CD4-positive, alpha-beta T cell (primary cell): ENCODE results near the gene MAN2A1. TPM values are rescaled to one million over a fixed set of nuclear protein-coding genes. Genes with fewer than 3 reads are reported as not detected.

Experiments
- ATAC-seq: fragments of 200-7000 bp; cut with Tn5 transposase; one replicate; pipeline ENCODE4 v1.10.0; 2022; ENCODE audit warnings: mild to moderate bottlenecking; ENCODE audit not compliant: poor library complexity
- CTCF ChIA-PET: fragments of 350-600 bp; sonication (Branson Sonifier 250); formaldehyde crosslinking; loops from one replicate; lab custom pipeline; 2021; ENCODE audit warnings: antibody characterized with exemption, inconsistent platforms; lab: Charles Lee
- POLR2A ChIA-PET: fragments of 350-600 bp; sonication (Branson Sonifier 250); formaldehyde crosslinking; loops from one replicate; lab custom pipeline; 2021; ENCODE audit warnings: antibody characterized with exemption, inconsistent platforms; lab: Charles Lee
- DNase-seq, 14 experiments: peaks; one replicate each; pipeline ENCODE4 v3.0.0-alpha.2; 2013 to 2020; ENCODE audit warnings: mixed read lengths in 2 of 14
- H3K27ac ChIP-seq, 2 donors: one replicate each; pipeline versions ENCODE4 v1.5.1 to v1.7.0; 2013; ENCODE audit warnings: low read length in 2 of 2, low read depth in 1 of 2, mild to moderate bottlenecking in 1 of 2
- H3K27me3 ChIP-seq, 2 experiments: 1 replicate in 1 of 2; 2 replicates in 1 of 2; pipeline versions ENCODE4 v1.6.1 to v1.7.0; 2013; ENCODE audit warnings: low read length in 2 of 2, control low read depth in 1 of 2, mild to moderate bottlenecking in 1 of 2, moderate library complexity in 1 of 2; ENCODE audit not compliant: insufficient read depth in 2 of 2, control insufficient read depth in 1 of 2
- H3K36me3 ChIP-seq: one replicate; pipeline ENCODE4 v1.6.1; 2013; ENCODE audit warnings: low read length, control low read depth; ENCODE audit not compliant: insufficient read depth
- H3K4me1 ChIP-seq: one replicate; pipeline ENCODE4 v1.6.1; 2013; ENCODE audit warnings: low read length, control low read depth; ENCODE audit not compliant: insufficient read depth
- H3K4me3 ChIP-seq: one replicate; pipeline ENCODE4 v1.5.1; 2013; ENCODE audit warnings: mild to moderate bottlenecking, low read length, moderate library complexity
- H3K9me3 ChIP-seq, 2 experiments: 1 replicate in 1 of 2; 2 replicates in 1 of 2; pipeline versions ENCODE4 v1.6.1 to v1.7.0; 2013; ENCODE audit warnings: low read length in 2 of 2, mild to moderate bottlenecking in 2 of 2, control low read depth in 1 of 2, moderate library complexity in 1 of 2; ENCODE audit not compliant: control insufficient read depth in 1 of 2, insufficient read depth in 1 of 2
- H3K27ac Mint-ChIP-seq: one replicate; pipeline ENCODE4 v1.8.0; 2020; ENCODE audit warnings: mixed read lengths
- H3K27me3 Mint-ChIP-seq: one replicate; pipeline ENCODE4 v1.8.0; 2021; ENCODE audit warnings: mixed read lengths
- H3K36me3 Mint-ChIP-seq: one replicate; pipeline ENCODE4 v1.8.0; 2021; ENCODE audit warnings: low read depth, mixed read lengths
- H3K4me1 Mint-ChIP-seq: one replicate; pipeline ENCODE4 v1.8.0; 2021; ENCODE audit warnings: low read depth, mixed read lengths
- H3K4me3 Mint-ChIP-seq: one replicate; pipeline ENCODE4 v1.8.0; 2020; ENCODE audit warnings: mild to moderate bottlenecking, mixed read lengths
- H3K9me3 Mint-ChIP-seq: one replicate; pipeline ENCODE4 v1.8.0; 2020; ENCODE audit warnings: mixed read lengths
- intact Hi-C, 2 experiments: fragments of 100-400 bp; cut with DNase I in 1 of 2; cut with micrococcal nuclease in 1 of 2; formaldehyde crosslinking; loops; one replicate each; pipeline versions ENCODE4 v1.15.1 to v1.9.0; 2023 to 2025; cut with DNase I, micrococcal nuclease
- total RNA-seq, 174 experiments: library from RNA in 2 of 174; stranded (reverse) in 2 of 174; gene quantifications; one replicate each; pipeline ENCODE4 v1.2.3 and lab custom pipeline; 2021 to 2026
- TF ChIP-seq, protein P1 (sequence below): fragments of 200-600 bp; IDR thresholded peaks from one replicate; pipeline ENCODE4 v1.8.0; 2022; ENCODE audit warnings: antibody characterized with exemption, mild to moderate bottlenecking

Gene MAN2A1
- total RNA-seq, 2 experiments from 2014 or later, result 50.6 to 52.7 TPM

DNA sequence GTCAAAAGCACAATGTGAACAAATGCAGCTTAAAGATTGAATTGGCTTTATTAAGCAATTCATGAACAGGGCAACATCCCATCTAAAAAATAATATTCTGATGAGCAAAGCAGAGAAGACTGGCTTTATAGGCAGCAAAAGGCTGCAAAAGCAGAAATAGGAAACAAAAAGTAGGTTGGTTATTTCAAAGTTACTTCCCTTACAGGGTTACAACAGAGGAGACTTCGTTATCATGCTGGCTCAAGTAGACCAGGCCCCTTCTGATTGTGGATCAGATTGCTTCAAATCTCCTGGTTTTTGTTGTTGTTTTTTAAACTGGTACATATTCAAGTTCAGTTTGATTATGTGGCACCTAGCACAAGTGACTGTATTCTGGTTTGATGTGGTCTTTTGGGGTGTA lies 73.1 kb downstream of the MAN2A1 start:
- no peak overlapping the region for H3K27ac Mint-ChIP-seq
- TF ChIP-seq, protein P1, sequence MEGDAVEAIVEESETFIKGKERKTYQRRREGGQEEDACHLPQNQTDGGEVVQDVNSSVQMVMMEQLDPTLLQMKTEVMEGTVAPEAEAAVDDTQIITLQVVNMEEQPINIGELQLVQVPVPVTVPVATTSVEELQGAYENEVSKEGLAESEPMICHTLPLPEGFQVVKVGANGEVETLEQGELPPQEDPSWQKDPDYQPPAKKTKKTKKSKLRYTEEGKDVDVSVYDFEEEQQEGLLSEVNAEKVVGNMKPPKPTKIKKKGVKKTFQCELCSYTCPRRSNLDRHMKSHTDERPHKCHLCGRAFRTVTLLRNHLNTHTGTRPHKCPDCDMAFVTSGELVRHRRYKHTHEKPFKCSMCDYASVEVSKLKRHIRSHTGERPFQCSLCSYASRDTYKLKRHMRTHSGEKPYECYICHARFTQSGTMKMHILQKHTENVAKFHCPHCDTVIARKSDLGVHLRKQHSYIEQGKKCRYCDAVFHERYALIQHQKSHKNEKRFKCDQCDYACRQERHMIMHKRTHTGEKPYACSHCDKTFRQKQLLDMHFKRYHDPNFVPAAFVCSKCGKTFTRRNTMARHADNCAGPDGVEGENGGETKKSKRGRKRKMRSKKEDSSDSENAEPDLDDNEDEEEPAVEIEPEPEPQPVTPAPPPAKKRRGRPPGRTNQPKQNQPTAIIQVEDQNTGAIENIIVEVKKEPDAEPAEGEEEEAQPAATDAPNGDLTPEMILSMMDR, result no peak
- Histone ChIP-seq H3K4me1 (no peaks in the 10 kb centered on the region), H3K4me3 (no peak overlapping the region), H3K27ac (no peak overlapping the region), H3K36me3 (peaks cover 20% of the 10 kb centered on the region), H3K27me3 (no peaks in the 10 kb centered on the region), H3K9me3 (no peaks in the 10 kb centered on the region)
- no peak for DNase-seq
- POLR2A ChIA-PET, result no interaction called here
- H3K4me1 Mint-ChIP-seq, result peaks cover 50% of the 10 kb centered on the region
- no peaks in the 10 kb centered on the region for H3K27me3 Mint-ChIP-seq
- H3K36me3 Mint-ChIP-seq, result peaks cover 87% of the 10 kb centered on the region
- H3K9me3 Mint-ChIP-seq, result peaks cover 7% of the 10 kb centered on the region
- no peak overlapping the region for H3K4me3 Mint-ChIP-seq
- CTCF ChIA-PET, result no interaction called here
- ATAC-seq, result no peak
- intact Hi-C loops, result no loop called here

DNA sequence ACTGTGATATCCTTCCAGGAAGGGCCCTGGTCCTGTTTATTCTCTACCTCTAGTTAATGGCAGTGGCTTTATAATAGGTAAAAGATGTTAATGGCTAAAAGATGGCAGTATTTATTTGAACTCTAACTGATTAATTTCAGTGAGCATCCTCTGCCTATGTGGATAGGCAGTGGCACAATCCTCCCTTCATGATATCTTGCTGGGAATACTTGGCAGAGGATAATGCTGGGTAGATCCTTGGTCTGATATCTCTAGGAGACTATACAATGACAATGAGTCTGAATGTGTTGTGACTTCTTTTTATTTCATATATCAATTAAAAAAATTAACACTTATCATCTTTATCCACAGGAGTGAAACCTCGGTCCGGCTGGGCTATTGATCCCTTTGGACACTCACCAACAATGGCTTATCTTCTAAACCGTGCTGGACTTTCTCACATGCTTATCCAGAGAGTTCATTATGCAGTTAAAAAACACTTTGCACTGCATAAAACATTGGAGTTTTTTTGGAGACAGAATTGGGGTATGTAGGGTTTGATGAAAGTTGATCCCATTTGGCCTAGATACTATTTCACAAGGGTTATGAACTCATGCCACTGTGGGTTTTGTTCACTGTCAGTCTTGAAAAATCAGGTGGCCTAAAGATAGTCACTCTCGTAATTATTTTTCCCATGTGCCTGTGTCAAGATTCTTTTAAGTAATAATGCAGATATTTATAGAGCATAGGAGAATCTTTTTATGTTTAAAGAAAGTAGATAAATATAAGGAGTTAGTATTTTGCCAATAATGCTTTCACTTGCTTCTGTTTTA lies 77.7 kb downstream of the MAN2A1 start:
- H3K27me3 ChIP-seq, result no peaks in the 10 kb centered on the region
- no peak overlapping the region for H3K27ac ChIP-seq
- ATAC-seq (no peak), DNase-seq (no peak)
- H3K4me1 Mint-ChIP-seq, result peaks cover 23% of the 10 kb centered on the region
- H3K9me3 ChIP-seq, result no peaks in the 10 kb centered on the region
- no peak overlapping the region for H3K27ac Mint-ChIP-seq
- no peaks in the 10 kb centered on the region for H3K9me3 Mint-ChIP-seq
- intact Hi-C loops, result no loop called here
- no peak overlapping the region for H3K4me3 Mint-ChIP-seq
- CTCF ChIA-PET, result no interaction called here
- no peaks in the 10 kb centered on the region for H3K27me3 Mint-ChIP-seq
- TF ChIP-seq, protein P1, result no peak
- H3K36me3 Mint-ChIP-seq, result peaks cover 89% of the 10 kb centered on the region
- H3K4me3 ChIP-seq, result no peak overlapping the region
- peaks cover 53% of the 10 kb centered on the region for H3K36me3 ChIP-seq
- no peaks in the 10 kb centered on the region for H3K4me1 ChIP-seq
- POLR2A ChIA-PET, result no interaction called here

DNA sequence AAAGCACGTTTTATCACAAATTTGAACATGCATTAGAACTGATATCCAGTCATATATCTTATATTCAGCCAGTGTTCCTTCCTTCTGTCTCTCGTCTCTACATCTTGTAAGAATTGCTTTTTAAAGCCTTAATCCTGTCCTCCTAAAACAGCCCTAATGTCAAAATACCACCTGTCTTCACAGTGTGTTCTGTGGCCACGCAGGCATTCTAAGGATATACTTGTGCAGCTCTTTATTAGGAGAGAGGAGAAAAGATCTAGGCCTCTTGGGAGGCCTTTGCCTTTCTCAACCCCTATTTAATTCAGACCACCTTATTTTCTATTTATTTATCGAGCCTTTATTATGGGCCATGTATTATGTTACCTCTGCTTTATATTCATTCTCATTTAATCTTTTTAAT lies 78.3 kb downstream of the MAN2A1 start:
- Mint-ChIP-seq H3K9me3 (no peaks in the 10 kb centered on the region), H3K36me3 (peaks cover 89% of the 10 kb centered on the region), H3K27me3 (no peaks in the 10 kb centered on the region), H3K4me1 (peaks cover 20% of the 10 kb centered on the region), H3K27ac (no peak overlapping the region), H3K4me3 (no peak overlapping the region)
- TF ChIP-seq, protein P1, result no peak
- intact Hi-C loops, result no loop called here
- H3K4me3 ChIP-seq, result no peak overlapping the region
- CTCF ChIA-PET, result no interaction called here
- H3K27ac ChIP-seq, result no peak overlapping the region
- H3K27me3 ChIP-seq, result no peaks in the 10 kb centered on the region
- DNase-seq (no peak), ATAC-seq (no peak)
- no peaks in the 10 kb centered on the region for H3K4me1 ChIP-seq
- POLR2A ChIA-PET, result no interaction called here
- peaks cover 51% of the 10 kb centered on the region for H3K36me3 ChIP-seq
- no peaks in the 10 kb centered on the region for H3K9me3 ChIP-seq
